MCF 10A (cell line): ENCODE results near the gene DNHD1. TPM values are rescaled to one million over a fixed set of nuclear protein-coding genes. Genes with fewer than 3 reads are reported as not detected.

Experiments
- BruUV-seq: library from RNA; stranded (reverse); fragments of 400-500 nt; replicated peaks from 2 replicates; lab custom pipeline; 2021; lab: Mats Ljungman, UMichigan
- CTCF ChIA-PET: fragments of 300-600 bp; sonication (Branson Sonifier 250); formaldehyde crosslinking; extraction: SDS; loops from one replicate; lab custom pipeline; 2021; ENCODE audit warnings: antibody characterized with exemption, inconsistent platforms; lab: Yijun Ruan, JAX
- POLR2A ChIA-PET: fragments of 300-600, 350-650 bp; sonication (Branson Sonifier 250); formaldehyde crosslinking; extraction: SDS; loops from one replicate; lab custom pipeline; 2020; ENCODE audit warnings: antibody characterized with exemption, inconsistent platforms; lab: Yijun Ruan, JAX
- DNase-seq: peaks from one replicate; pipeline ENCODE4 v3.0.0-alpha.2; 2018; ENCODE audit not compliant: unreplicated experiment
- H3K27ac Mint-ChIP-seq: one replicate; pipeline ENCODE4 v1.8.0; 2022; ENCODE audit warnings: mild to moderate bottlenecking, low read depth, mixed read lengths; ENCODE audit not compliant: unreplicated experiment
- H3K27me3 Mint-ChIP-seq: one replicate; pipeline ENCODE4 v1.8.0; 2022; ENCODE audit warnings: mixed read lengths; ENCODE audit not compliant: insufficient read depth, unreplicated experiment
- H3K36me3 Mint-ChIP-seq: one replicate; pipeline ENCODE4 v1.8.0; 2022; ENCODE audit warnings: mild to moderate bottlenecking, moderate library complexity, mixed read lengths; ENCODE audit not compliant: insufficient read depth, unreplicated experiment
- H3K4me1 Mint-ChIP-seq: one replicate; pipeline ENCODE4 v1.8.0; 2022; ENCODE audit warnings: mixed read lengths; ENCODE audit not compliant: insufficient read depth, unreplicated experiment
- H3K4me3 Mint-ChIP-seq: one replicate; pipeline ENCODE4 v1.8.0; 2022; ENCODE audit warnings: mild to moderate bottlenecking, moderate library complexity, mixed read lengths; ENCODE audit not compliant: unreplicated experiment
- H3K9me3 Mint-ChIP-seq: one replicate; pipeline ENCODE4 v1.8.0; 2022; ENCODE audit warnings: mixed read lengths; ENCODE audit not compliant: unreplicated experiment
- intact Hi-C: fragments of 100-400 bp; cut with micrococcal nuclease; formaldehyde crosslinking; loops from 2 replicates; pipeline ENCODE4 v1.14.1; 2022
- total RNA-seq: library from RNA; stranded (reverse); gene quantifications from 2 replicates; pipeline ENCODE4 v1.2.3, GENCODE V29; 2022
- TF ChIP-seq, protein P1 (sequence below): fragments of 200-600 bp; IDR thresholded peaks from one replicate; pipeline ENCODE4 v1.8.0; 2022; ENCODE audit warnings: antibody characterized with exemption, mild to moderate bottlenecking; ENCODE audit not compliant: unreplicated experiment

DNHD1 gene
- total RNA-seq, 1 experiment from 2014 or later = 18.3 TPM

DNA sequence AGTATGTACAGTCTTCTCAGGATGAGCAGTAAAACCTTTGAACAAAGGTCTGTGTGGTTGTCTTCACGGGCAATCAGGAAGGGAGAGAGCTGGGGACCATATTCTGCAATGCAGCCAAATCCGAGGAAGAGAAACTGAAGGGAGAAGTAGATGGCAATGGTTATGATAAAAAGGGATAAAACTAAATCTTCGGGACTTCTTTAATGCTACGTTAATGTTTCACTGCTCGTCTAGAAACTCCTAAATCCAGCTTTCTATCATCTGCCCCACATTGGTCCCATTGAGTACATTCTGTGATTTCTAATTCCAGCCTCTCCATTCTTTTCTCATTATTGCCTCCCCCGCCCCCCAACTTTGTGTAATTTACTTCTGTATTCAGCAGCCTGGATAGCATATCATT, 14.1 kb upstream of the DNHD1 start:
- TF ChIP-seq, protein P1, sequence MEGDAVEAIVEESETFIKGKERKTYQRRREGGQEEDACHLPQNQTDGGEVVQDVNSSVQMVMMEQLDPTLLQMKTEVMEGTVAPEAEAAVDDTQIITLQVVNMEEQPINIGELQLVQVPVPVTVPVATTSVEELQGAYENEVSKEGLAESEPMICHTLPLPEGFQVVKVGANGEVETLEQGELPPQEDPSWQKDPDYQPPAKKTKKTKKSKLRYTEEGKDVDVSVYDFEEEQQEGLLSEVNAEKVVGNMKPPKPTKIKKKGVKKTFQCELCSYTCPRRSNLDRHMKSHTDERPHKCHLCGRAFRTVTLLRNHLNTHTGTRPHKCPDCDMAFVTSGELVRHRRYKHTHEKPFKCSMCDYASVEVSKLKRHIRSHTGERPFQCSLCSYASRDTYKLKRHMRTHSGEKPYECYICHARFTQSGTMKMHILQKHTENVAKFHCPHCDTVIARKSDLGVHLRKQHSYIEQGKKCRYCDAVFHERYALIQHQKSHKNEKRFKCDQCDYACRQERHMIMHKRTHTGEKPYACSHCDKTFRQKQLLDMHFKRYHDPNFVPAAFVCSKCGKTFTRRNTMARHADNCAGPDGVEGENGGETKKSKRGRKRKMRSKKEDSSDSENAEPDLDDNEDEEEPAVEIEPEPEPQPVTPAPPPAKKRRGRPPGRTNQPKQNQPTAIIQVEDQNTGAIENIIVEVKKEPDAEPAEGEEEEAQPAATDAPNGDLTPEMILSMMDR = no peak
- POLR2A ChIA-PET = interaction anchor here (0.8 to 2.8 kb wide), 9 partner anchors 12 to 200 kb away, joined by 4 to 32 read pairs (median 10); partner anchors contain the start of genes APBB1, MRPL17, SMPD1 and TAF10
- peak overlapping the region; percentile 93 for H3K4me3 Mint-ChIP-seq
- intact Hi-C loops = no loop called here
- BruUV-seq = no TSS peak
- CTCF ChIA-PET = interaction anchor here (0.7 to 10.6 kb wide), 6 partner anchors 13 to 113 kb away, joined by 3 to 65 read pairs (median 5); partner anchors contain the start of gene DNHD1
- H3K36me3 Mint-ChIP-seq = peaks cover 37% of the 10 kb centered on the region
- DNase-seq = no peak
- H3K9me3 Mint-ChIP-seq = no peaks in the 10 kb centered on the region
- peak overlapping the region; percentile 53 for H3K27ac Mint-ChIP-seq
- peaks cover 17% of the 10 kb centered on the region for H3K4me1 Mint-ChIP-seq
- H3K27me3 Mint-ChIP-seq = no peaks in the 10 kb centered on the region

DNA sequence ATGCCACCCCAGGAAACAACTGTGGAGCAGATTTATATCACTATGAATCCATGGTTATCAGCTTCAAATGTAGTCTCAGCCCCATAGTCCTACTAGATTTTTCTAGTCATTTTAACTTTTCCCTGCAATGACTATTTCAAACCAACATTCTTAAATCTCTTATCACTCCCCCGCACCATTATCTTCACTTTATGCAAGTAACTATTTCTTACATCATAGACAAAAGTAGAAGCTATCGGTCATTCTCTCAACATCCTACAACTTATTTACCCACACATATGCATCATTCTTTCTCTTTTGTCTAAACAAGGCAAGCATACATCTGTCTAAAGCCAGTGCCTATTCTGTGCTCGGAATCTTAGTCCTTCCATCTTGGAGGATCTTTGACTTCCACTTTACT, 11.4 kb upstream of the DNHD1 start:
- peaks cover 45% of the 10 kb centered on the region for H3K36me3 Mint-ChIP-seq
- CTCF ChIA-PET = interaction anchor here (0.6 to 10.6 kb wide), 7 partner anchors 15 to 369 kb away, joined by 3 to 65 read pairs (median 4); no protein-coding TSS in a partner anchor
- H3K4me3 Mint-ChIP-seq = no peak overlapping the region
- peaks cover 16% of the 10 kb centered on the region for H3K4me1 Mint-ChIP-seq
- no peak overlapping the region for H3K27ac Mint-ChIP-seq
- H3K9me3 Mint-ChIP-seq = no peaks in the 10 kb centered on the region
- H3K27me3 Mint-ChIP-seq = no peaks in the 10 kb centered on the region
- BruUV-seq = no TSS peak
- POLR2A ChIA-PET = interaction anchor here (0.8 to 2.3 kb wide), 2 partner anchors 96 to 106 kb away, joined by 3 to 7 read pairs; partner anchors contain the start of gene SMPD1
- TF ChIP-seq, protein P1 = no peak
- intact Hi-C loops = no loop called here
- no peak for DNase-seq

DNA sequence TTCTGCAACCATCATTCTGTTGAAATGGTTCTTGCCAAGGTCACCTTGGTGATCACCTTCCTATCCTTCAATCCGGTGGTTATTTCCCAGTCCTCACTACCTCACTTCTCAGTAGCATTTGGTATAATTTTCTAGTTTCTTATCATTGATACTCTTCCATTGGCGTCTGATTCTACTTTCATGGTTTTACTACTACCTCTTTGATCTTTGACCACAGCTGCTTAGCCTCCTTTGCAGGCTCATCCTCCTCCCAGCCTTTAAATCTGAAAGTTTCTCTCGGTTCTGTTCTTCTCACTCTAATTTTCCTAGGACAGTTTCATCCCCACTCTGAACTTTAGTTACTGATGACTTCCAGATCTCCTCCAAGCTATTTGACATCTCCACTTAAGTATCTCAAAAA, 10.8 kb upstream of the DNHD1 start:
- POLR2A ChIA-PET = interaction anchor here (0.6 kb wide), 1 partner anchor 23 kb away, joined by 3 read pairs; no protein-coding TSS in a partner anchor

DNA sequence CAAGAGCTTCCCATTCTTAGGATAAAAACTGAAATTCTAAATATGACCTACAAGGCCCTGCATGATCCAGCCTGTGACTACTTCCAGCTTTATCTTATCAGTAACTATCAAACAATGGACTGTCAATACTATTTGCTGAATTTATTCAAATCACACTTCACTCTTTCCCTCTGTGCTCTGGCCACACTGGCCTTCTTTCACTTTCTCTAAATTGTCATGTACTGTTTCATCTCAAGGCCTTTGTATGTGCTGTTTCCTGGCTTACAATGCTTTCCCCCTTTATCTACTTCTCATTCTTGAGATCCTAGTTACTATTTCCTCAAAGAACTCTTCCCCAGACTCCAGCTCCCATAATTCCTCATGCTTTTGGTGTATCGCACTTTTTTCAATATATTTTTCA, 10.1 kb upstream of the DNHD1 start:
- Mint-ChIP-seq H3K4me1 (peaks cover 12% of the 10 kb centered on the region), H3K27me3 (no peaks in the 10 kb centered on the region), H3K9me3 (no peaks in the 10 kb centered on the region), H3K36me3 (peaks cover 37% of the 10 kb centered on the region), H3K4me3 (no peak overlapping the region), H3K27ac (no peak overlapping the region)
- no peak for DNase-seq
- CTCF ChIA-PET = interaction anchor here (0.5 to 10.6 kb wide), 7 partner anchors 13 to 209 kb away, joined by 3 to 65 read pairs (median 4); no protein-coding TSS in a partner anchor
- POLR2A ChIA-PET = interaction anchor here (0.6 to 0.9 kb wide), 4 partner anchors 23 to 97 kb away, joined by 3 to 4 read pairs (median 3); partner anchors contain the start of gene SMPD1
- TF ChIP-seq, protein P1 = no peak
- intact Hi-C loops = no loop called here
- no TSS peak for BruUV-seq

More for the DNA sequence above, 10.8 kb upstream of the DNHD1 start:
- intact Hi-C loops = no loop called here
- no TSS peak for BruUV-seq
- peaks cover 40% of the 10 kb centered on the region for H3K36me3 Mint-ChIP-seq
- no peak overlapping the region for H3K27ac Mint-ChIP-seq
- no peak for DNase-seq
- CTCF ChIA-PET = interaction anchor here (0.5 to 10.6 kb wide), 9 partner anchors 13 to 368 kb away, joined by 3 to 65 read pairs (median 4); no protein-coding TSS in a partner anchor
- H3K4me1 Mint-ChIP-seq = peaks cover 12% of the 10 kb centered on the region
- H3K9me3 Mint-ChIP-seq = no peaks in the 10 kb centered on the region
- H3K27me3 Mint-ChIP-seq = no peaks in the 10 kb centered on the region
- TF ChIP-seq, protein P1 = no peak
- H3K4me3 Mint-ChIP-seq = no peak overlapping the region
